ENCODE data around the gene LRRC52.

LRRC52 gene

DNA sequence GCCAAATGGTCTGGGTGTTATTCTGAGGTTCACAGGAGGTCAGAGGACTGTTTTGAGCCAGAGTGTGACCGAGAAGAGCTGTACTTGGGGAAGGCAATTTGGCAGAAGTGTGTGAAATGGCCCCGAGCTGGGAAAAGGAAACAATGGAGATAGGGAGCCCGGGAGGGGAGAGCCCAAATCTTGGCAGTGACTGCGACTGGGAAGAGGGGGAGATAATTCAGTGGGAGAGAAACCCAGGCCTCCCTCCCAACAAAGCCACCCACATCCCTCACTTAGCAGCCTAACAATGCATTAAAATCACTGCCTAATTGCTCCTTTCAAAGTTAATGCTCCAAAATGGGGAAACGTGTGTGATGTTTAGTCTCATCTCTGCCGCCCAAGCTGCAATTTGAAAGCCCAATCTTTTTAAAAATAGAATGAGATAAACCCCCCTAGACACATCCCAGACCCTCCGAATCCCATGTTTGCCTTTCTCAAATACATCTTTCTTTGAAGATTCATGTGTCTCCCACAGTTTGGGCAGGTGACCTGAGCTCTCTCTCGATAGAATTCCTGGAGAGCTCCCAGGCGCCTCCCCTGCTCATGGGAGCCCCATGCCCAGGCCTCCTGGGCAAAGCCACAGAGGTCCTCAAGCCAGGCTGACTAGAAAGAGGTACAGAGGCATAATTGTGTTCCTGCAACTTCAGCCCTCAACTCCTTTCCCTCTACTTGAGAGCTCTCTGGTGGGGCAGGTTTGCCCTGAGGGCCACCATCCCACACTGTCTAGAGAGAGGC lies 17.3 kb downstream of the LRRC52 start:
- Mint-ChIP-seq H3K27ac (no peak overlapping the region), H3K27me3 (peaks cover 48% of the 10 kb centered on the region)

DNA sequence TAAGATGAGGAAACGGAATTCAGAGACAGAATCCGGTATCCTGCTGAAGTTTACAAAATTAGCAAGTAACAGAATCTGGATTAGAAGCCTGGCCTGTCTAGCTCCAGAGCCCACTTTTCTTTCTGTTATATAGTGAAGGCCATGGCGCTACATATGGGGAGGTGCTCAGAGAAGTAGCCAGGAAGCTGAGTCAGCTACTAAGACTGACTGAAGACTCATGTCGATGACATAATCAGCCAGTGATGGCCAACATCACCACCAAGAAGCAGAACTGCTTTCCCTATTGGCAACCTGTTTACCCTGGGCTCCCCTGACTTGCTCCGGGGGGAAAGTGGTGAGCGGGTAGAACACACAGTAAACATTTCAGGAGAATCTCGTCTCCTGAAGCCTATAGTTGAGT lies 18.8 kb downstream of the LRRC52 start:
- Mint-ChIP-seq H3K27me3 (peaks cover 51% of the 10 kb centered on the region), H3K36me3 (ENCODE audit: low read depth) (no peaks in the 10 kb centered on the region)

More for the DNA sequence above, 17.3 kb downstream of the LRRC52 start:
- Mint-ChIP-seq H3K36me3 (ENCODE audit: low read depth) (no peaks in the 10 kb centered on the region), H3K4me1 (ENCODE audit: low read depth) (no peaks in the 10 kb centered on the region), H3K9me3 (no peaks in the 10 kb centered on the region), H3K4me3 (no peak overlapping the region)

DNA sequence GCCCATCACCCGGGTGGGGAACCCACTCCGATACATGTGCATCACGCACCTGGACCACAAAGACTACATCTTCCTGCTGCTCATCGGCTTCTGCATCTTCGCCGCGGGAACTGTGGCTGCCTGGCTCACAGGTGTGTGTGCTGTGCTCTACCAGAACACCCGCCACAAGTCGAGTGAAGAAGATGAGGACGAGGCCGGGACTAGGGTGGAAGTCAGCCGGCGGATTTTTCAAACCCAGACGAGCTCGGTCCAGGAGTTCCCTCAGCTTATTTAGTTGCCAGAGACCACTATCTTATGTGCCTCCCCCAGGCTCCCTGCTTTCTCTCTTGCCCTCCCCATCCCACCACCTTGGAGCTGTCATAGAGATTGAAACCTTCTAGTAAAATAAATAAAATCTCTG lies 19.8 kb downstream of the LRRC52 start:
- no peaks in the 10 kb centered on the region for H3K36me3 Mint-ChIP-seq (ENCODE audit: low read depth)
- no peak overlapping the region for H3K27ac Mint-ChIP-seq
- peaks cover 49% of the 10 kb centered on the region for H3K27me3 Mint-ChIP-seq
- H3K4me3 Mint-ChIP-seq: no peak overlapping the region
- H3K4me1 Mint-ChIP-seq (ENCODE audit: low read depth): no peaks in the 10 kb centered on the region
- H3K9me3 Mint-ChIP-seq: no peaks in the 10 kb centered on the region

More for the DNA sequence above, 18.8 kb downstream of the LRRC52 start:
- Mint-ChIP-seq H3K9me3 (no peaks in the 10 kb centered on the region), H3K4me1 (ENCODE audit: low read depth) (no peaks in the 10 kb centered on the region), H3K4me3 (no peak overlapping the region), H3K27ac (no peak overlapping the region)

DNA sequence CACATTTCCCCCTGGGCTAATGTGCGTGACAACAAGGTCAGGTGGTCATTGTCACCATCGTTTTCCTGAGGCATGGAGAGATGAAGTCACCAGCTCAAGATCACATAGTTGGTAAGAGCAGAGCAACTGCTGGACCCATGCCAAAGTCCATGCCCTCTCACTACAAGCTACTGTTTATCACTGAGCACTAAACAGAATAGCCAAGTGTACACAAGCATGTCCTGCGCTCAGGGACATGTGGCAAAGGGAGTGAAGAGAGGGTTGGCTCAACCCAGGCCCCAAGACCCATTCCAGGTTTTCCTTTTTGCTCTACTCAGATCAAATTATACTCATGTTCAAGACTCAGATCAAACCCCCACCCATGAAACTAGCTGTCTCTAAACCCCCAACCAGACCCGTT lies 20.8 kb downstream of the LRRC52 start:
- no peaks in the 10 kb centered on the region for H3K9me3 Mint-ChIP-seq
- no peaks in the 10 kb centered on the region for H3K4me1 Mint-ChIP-seq (ENCODE audit: low read depth)
- no peak overlapping the region for H3K4me3 Mint-ChIP-seq
- H3K27me3 Mint-ChIP-seq: peaks cover 51% of the 10 kb centered on the region
- no peak overlapping the region for H3K27ac Mint-ChIP-seq
- no peaks in the 10 kb centered on the region for H3K36me3 Mint-ChIP-seq (ENCODE audit: low read depth)

DNA sequence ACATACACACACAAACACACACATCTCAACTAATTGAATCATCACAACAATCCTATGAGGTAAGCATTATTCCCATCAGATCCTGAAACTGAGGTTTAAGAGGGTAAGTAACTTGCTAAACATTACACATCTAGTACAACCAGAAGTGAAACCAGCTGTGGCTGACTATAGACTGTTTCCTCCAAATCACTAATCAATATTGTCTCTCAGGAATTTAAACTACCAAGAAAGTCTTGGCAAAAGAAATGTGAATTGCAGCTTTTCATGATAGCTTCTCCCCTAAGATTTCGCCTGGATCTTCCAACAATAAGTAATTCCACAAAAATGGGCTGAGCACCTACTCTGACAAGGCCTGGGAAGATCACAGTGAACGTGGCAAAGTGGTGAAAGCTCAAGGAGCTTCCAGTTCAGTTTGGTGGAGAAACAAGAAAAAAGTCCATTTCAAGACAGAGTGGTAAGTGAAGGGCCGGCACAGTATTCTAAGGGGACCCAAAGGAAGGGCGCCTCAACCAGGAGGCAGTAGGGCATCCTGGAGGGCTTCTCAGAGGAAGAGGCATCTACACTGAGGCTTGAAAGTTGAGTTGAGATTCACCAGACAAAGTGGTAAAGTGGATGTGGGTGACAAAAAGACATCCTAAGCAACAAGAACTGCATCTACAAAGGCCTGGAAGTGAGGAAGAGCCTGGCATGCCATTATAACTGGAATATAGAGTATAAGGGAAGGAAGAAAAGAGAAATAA lies 22.1 kb downstream of the LRRC52 start:
- Mint-ChIP-seq H3K27me3 (peaks cover 54% of the 10 kb centered on the region), H3K4me1 (ENCODE audit: low read depth) (no peaks in the 10 kb centered on the region), H3K36me3 (ENCODE audit: low read depth) (no peaks in the 10 kb centered on the region), H3K9me3 (no peaks in the 10 kb centered on the region), H3K4me3 (no peak overlapping the region), H3K27ac (no peak overlapping the region)

DNA sequence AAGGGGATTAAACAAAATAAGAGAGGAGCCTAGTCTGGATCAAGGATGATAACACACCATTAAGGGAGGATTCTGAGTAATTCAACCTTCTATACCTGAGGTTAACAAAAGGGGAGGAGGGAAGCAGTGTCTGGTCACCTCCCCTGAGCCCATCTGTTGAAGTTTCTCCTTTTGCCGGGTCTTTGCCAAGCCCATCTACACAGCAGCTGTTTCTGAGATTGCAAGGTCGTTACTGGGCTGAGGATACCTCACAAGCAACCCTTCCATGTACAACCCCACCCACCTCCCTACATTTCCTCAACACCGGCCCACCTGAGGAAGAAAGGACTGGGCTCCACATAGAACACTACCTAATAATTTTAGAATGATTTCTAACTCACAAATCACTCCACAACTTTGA lies 26.3 kb downstream of the LRRC52 start:
- no peaks in the 10 kb centered on the region for H3K9me3 Mint-ChIP-seq
- no peak overlapping the region for H3K4me3 Mint-ChIP-seq
- H3K27ac Mint-ChIP-seq: no peak overlapping the region
- H3K36me3 Mint-ChIP-seq (ENCODE audit: low read depth): no peaks in the 10 kb centered on the region
- no peaks in the 10 kb centered on the region for H3K4me1 Mint-ChIP-seq (ENCODE audit: low read depth)
- peaks cover 48% of the 10 kb centered on the region for H3K27me3 Mint-ChIP-seq

DNA sequence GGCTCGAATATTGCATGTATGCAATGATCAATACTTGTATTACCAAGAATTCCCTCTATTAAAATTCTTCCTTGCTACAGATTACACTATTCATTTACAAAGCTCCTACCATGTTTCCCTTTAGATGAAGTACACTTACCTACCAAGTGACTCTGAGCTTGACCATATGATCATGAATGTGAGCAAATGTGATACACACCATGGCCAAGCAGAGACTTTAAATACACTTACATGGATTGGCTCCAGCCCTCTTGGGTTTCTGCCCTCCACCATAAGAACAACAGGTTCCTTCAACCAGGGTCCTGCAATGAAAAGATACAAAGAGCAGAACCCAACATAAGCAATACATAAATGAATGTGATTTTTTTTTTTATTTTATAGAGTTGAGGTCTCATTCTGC lies 30.0 kb downstream of the LRRC52 start:
- Mint-ChIP-seq H3K27ac (no peak overlapping the region), H3K27me3 (peaks cover 54% of the 10 kb centered on the region), H3K36me3 (ENCODE audit: low read depth) (no peaks in the 10 kb centered on the region), H3K9me3 (no peaks in the 10 kb centered on the region), H3K4me1 (ENCODE audit: low read depth) (no peaks in the 10 kb centered on the region), H3K4me3 (no peak overlapping the region)

DNA sequence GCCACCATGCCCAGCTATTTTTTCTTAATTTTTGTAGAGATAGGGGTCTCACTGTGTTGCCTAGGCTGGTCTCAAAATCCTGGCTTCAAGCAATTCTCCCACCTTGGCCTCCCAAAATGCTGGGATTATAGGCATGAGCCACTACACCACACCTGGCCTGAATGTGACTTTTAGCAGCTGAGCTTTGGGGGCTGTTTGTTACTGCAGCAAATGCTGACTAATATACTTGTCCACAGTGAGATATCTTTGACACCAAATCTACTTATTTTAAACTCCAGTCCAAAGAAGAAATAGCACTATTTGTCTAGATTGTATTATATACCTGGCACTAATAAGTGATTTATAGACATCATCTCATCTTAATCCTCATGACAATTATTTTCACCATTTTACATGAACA lies 30.5 kb downstream of the LRRC52 start:
- Mint-ChIP-seq H3K9me3 (no peaks in the 10 kb centered on the region), H3K4me1 (ENCODE audit: low read depth) (no peaks in the 10 kb centered on the region), H3K4me3 (no peak overlapping the region), H3K36me3 (ENCODE audit: low read depth) (no peaks in the 10 kb centered on the region), H3K27me3 (peaks cover 54% of the 10 kb centered on the region), H3K27ac (no peak overlapping the region)

DNA sequence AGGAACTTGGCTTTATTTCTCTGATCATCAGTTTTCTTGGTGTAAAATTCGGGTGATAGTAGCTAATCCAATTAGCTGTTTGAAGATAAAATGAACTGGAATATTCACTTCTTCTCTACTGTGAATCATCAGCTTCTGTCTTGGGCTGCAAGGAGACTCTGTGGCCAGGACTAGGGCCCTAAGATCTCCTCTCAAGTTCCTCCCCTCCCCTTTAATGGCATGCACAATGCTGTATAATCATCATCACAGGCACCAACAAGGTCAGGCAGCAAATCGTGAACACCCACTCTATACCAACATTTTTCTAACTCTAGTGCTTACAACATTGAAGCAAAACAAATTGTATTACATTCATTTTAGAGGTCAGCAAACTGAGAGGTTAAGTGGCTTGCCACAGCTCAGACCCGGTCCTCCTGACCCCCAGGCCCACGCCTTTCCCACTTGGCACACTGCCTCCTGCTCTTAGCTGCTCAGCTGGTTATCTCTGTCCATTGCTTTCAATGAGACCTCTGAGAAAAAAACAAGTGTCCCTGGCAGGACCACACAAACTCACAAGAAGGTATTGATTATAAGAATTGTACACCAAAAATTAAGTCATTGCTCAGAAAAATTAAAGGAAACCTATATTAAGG lies 31.8 kb downstream of the LRRC52 start:
- Mint-ChIP-seq H3K4me1 (ENCODE audit: low read depth) (no peaks in the 10 kb centered on the region), H3K36me3 (ENCODE audit: low read depth) (no peaks in the 10 kb centered on the region), H3K27ac (no peak overlapping the region), H3K9me3 (no peaks in the 10 kb centered on the region), H3K27me3 (peaks cover 51% of the 10 kb centered on the region), H3K4me3 (no peak overlapping the region)

DNA sequence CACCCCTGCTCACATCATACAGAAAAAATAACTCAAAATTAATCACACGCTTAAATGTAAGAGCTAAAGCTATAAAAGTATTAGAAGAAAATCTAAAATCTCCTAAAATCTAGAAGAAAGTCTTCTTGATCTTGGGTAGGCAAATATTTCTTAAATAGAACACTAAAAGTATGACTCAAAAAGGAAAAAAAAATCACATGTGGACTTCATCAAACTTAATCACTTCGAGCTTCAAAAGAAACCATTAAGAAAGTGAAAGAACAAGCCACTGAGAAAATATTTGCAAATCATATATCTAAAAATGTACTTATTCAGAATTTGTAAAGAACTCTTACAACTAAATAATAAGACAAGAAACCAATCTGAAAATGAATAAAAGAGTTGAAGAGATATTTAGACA lies 32.7 kb downstream of the LRRC52 start:
- Mint-ChIP-seq H3K4me1 (ENCODE audit: low read depth) (no peaks in the 10 kb centered on the region), H3K4me3 (no peak overlapping the region), H3K27ac (no peak overlapping the region), H3K36me3 (ENCODE audit: low read depth) (no peaks in the 10 kb centered on the region), H3K9me3 (no peaks in the 10 kb centered on the region), H3K27me3 (peaks cover 47% of the 10 kb centered on the region)

DNA sequence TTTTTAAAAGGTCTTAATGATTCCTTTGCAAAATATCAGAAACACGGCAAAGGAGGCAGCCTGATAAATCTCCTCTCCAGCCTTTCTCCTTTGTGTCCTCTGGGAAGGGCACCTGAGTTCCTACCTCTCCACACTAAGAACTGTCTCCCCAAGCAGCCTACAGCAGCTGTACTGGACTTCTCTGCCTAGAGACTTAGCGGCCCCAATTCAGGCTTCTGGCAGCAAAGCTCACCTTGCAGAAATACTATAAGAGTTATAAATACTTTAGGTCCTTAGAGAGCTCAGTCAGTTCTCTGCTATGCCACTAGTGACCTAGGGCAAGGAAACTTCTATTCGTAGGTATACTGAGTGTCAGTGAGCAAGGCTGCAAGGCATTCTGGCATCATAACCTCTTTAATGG lies 33.9 kb downstream of the LRRC52 start:
- peaks cover 45% of the 10 kb centered on the region for H3K27me3 Mint-ChIP-seq
- H3K36me3 Mint-ChIP-seq (ENCODE audit: low read depth): no peaks in the 10 kb centered on the region
- no peak overlapping the region for H3K27ac Mint-ChIP-seq
- H3K9me3 Mint-ChIP-seq: no peaks in the 10 kb centered on the region
- H3K4me3 Mint-ChIP-seq: no peak overlapping the region
- H3K4me1 Mint-ChIP-seq (ENCODE audit: low read depth): no peaks in the 10 kb centered on the region

DNA sequence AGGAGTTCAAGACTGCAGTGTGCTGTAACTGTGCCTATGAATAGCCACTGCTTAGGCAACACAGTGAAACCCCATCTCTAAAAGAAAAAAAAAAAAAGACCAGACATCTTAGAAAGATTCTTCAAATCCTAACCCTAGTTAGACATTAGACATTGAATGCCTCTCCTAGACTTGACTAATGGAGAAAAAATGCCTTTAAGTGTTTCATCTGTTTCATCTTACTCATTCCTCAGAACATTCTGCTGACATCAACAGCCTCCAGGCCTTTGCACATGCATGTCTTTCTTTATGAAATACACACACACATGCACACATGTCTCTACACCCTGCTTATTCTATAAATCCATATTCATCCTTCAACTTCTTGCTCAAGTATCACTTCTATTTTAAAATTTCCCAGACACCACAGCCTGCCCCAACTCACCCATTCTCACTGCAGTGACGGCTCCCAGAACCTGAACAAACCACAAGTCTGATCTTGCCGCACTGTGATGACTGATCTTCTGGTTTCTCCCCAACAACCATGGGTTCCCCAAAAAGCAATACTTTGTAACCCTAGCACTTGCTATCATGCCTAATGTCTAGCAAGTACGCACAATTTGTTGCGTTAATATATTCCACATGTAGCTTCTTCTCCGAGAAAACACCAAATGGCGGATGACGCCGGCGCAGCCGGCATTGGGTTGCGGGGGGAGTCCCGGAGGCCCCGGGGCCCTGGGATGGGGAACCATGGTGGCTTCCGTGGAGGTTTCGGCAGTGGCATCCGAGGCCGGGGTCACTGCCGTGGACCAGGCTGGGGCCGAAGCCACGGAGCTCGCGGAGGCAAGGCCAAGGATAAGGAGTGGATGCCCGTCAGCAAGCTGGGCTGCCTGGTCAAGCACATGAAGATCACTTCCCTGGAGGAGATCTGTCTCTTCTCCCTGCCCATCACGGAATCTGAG lies 37.4 kb downstream of the LRRC52 start:
- Mint-ChIP-seq H3K9me3 (no peaks in the 10 kb centered on the region), H3K4me1 (ENCODE audit: low read depth) (no peaks in the 10 kb centered on the region), H3K4me3 (no peak overlapping the region), H3K36me3 (ENCODE audit: low read depth) (no peaks in the 10 kb centered on the region), H3K27ac (no peak overlapping the region), H3K27me3 (peaks cover 38% of the 10 kb centered on the region)

DNA sequence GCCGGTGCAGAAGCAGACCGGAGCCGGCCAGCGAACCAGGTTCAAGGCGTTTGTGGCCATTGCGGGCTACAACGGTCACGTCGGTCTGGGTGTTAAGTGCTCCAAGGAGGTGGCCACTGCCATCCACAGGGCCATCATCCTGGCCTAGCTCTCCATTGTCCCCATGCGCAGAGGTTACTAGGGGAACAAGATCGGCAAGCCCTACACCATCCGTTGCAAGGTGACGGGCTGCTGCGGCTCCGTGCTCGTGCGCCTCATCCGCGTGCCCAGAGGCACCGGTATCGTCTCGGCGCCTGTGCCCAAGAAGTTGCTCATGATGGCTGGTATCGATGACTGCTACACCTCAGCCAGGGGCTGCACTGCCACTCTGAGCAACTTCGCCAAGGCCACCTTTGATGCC lies 38.1 kb downstream of the LRRC52 start:
- no peak overlapping the region for H3K4me3 Mint-ChIP-seq
- H3K4me1 Mint-ChIP-seq (ENCODE audit: low read depth): no peaks in the 10 kb centered on the region
- H3K27ac Mint-ChIP-seq: no peak overlapping the region
- no peaks in the 10 kb centered on the region for H3K36me3 Mint-ChIP-seq (ENCODE audit: low read depth)
- H3K9me3 Mint-ChIP-seq: no peaks in the 10 kb centered on the region
- peaks cover 34% of the 10 kb centered on the region for H3K27me3 Mint-ChIP-seq

DNA sequence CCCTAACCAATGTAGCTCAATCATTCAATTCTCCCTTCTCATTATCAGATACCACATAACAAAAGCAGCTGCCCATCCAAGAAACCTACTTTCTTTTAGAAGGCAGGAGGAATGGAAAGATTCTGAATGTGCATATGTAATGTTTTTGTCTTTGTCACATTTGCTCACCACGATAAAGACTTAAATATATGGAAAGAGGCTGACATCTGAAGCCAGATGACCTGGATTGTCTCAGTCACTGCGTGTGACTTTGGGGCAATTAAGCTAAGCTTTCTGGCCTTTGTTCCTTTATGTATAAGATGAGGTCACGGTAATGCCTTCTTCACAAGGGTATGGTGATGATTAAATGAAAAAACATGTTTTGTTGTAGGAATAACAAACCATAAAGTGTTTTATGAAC lies 42.6 kb downstream of the LRRC52 start:
- H3K36me3 Mint-ChIP-seq (ENCODE audit: low read depth): no peaks in the 10 kb centered on the region
- no peaks in the 10 kb centered on the region for H3K9me3 Mint-ChIP-seq
- H3K4me3 Mint-ChIP-seq: no peak overlapping the region
- no peaks in the 10 kb centered on the region for H3K4me1 Mint-ChIP-seq (ENCODE audit: low read depth)
- H3K27ac Mint-ChIP-seq: no peak overlapping the region
- peaks cover 61% of the 10 kb centered on the region for H3K27me3 Mint-ChIP-seq

Measured in stimulated activated naive CD8-positive, alpha-beta T cell treated with anti-CD3 and anti-CD28 coated beads, Interleukin-15, Interleukin-2, amounts not matched to agents 100 ng/mL and 50 ng/mL, for 24 hours (primary cell).